Smooth muscle cell (in vitro differentiated cells): ENCODE measurements around the gene PTPN11. TPM values are rescaled to one million over a fixed set of nuclear protein-coding genes. Genes with fewer than 3 reads are reported as not detected.
"Not testable (repeated sequence)": the region's sequence is repeated elsewhere in the genome, so short reads cannot be mapped to it uniquely, and the experiment has no call there.

ENCODE experiments used
- DNase-seq: peaks from one replicate; lab custom pipeline; 2025; ENCODE audit not compliant: unreplicated experiment; lab: John Stamatoyannopoulos, UW
- H2AFZ ChIP-seq: fragments of 200-600 bp; sonication (generic); 2 replicates; pipeline ENCODE4 v1.6.0; 2016; ENCODE audit warnings: antibody characterized with exemption, low read depth, mild to moderate bottlenecking
- H3F3A ChIP-seq: fragments of 200-600 bp; sonication (generic); 2 replicates; pipeline ENCODE4 v1.6.0; 2017; ENCODE audit warnings: antibody characterized with exemption, low read depth
- H3K27ac ChIP-seq: fragments of 200-600 bp; sonication (generic); 2 replicates; pipeline ENCODE4 v1.5.1; 2016; ENCODE audit warnings: low read depth, mild to moderate bottlenecking
- H3K27me3 ChIP-seq: fragments of 200-600 bp; sonication (generic); 2 replicates; pipeline ENCODE4 v1.6.1; 2016; ENCODE audit warnings: low read depth, mild to moderate bottlenecking
- H3K36me3 ChIP-seq: fragments of 200-600 bp; sonication (generic); 2 replicates; pipeline ENCODE4 v1.5.1; 2016; ENCODE audit warnings: low read depth
- H3K4me1 ChIP-seq: fragments of 200-600 bp; sonication (generic); 2 replicates; pipeline ENCODE4 v1.5.1; 2016; ENCODE audit warnings: low read depth
- H3K4me2 ChIP-seq: fragments of 200-600 bp; sonication (generic); 2 replicates; pipeline ENCODE4 v1.6.0; 2016; ENCODE audit warnings: mild to moderate bottlenecking
- H3K4me3 ChIP-seq: fragments of 200-600 bp; sonication (generic); 2 replicates; pipeline ENCODE4 v1.5.1; 2016; ENCODE audit warnings: mild to moderate bottlenecking
- H3K79me2 ChIP-seq: fragments of 200-600 bp; sonication (generic); 2 replicates; pipeline ENCODE4 v1.6.0; 2016; ENCODE audit warnings: low read depth, mild to moderate bottlenecking
- H3K9ac ChIP-seq: fragments of 200-600 bp; sonication (generic); 2 replicates; pipeline ENCODE4 v1.6.0; 2016; ENCODE audit warnings: low read depth
- H3K9me3 ChIP-seq: fragments of 200-600 bp; sonication (generic); replicated peaks from 2 replicates; pipeline ENCODE4 v1.5.1; 2016; ENCODE audit warnings: low read depth
- H4K20me1 ChIP-seq: fragments of 200-600 bp; sonication (generic); 2 replicates; pipeline ENCODE4 v1.6.0; 2016; ENCODE audit warnings: low read depth
- WGBS: methylation state at CpG from one replicate; pipeline ENCODE4 v1.1.7; 2016; ENCODE audit warnings: low lambda C conversion rate; 5-methylcytosine and 5-hydroxymethylcytosine counted together
- polyA plus RNA-seq: library from polyadenylated mRNA; unstranded; fragments of >200 nt; fragmentation: Nextera tagmentation; extraction: Ambion mirVana; gene quantifications from 2 replicates; pipeline ENCODE4 v1.2.1, GENCODE V29; 2016
- total RNA-seq: library from RNA; depleted of rRNA; stranded (reverse); fragments of >200 nt; gene quantifications from 2 replicates; pipeline ENCODE4 v1.2.3, GENCODE V29; 2014
- TF ChIP-seq, protein P1 (sequence below): fragments of 200-600 bp; sonication (generic); IDR thresholded peaks from 2 replicates; pipeline ENCODE4 v1.5.1; 2017; ENCODE audit warnings: borderline replicate concordance, mild to moderate bottlenecking, antibody characterized with exemption; ENCODE audit not compliant: insufficient read depth, poor library complexity, severe bottlenecking

Gene PTPN11
- total and polyA plus RNA-seq, 2 experiments from 2014 or later: 44.6 to 77.2 TPM

DNA sequence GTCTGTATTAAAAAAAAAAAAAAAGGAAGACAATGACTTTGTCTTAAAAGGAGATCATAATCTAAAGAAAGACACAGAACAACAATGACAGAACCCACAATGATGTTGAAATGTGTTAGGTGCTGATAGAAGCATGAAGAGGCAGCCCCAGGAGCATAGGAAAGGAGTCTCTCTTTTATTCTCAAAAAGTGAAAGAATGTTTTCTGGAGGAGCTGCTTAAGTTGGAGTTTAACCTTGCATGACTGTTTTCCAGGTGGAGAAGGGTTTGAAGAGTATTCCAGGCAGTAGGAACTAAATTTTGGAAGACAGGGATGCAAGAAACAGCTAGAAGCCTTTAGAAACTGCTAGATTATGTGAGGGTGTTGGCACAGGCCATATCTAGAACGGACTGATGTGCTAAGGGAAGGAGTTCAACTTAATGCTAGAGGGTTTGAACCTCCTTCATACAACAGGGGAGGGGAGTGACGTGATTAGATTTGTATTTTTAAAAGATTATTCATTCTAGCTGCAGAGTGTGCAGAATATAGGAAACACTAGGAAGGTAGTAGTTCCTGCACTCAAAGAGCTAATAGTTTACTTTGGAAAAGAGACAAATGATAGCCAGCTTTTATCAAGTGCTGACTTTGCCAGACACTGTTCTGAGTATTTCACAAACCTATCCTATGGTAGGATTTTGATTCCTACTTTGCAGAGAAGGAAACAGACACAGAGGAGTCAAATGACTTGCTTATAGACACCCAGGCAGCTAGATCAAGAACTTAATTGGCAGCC, 4.7 kb upstream of the PTPN11 start:
- Histone ChIP-seq H2AFZ (no peak overlapping the region), H3K4me2 (no peak overlapping the region), H4K20me1 (no peaks in the 10 kb centered on the region), H3K27ac (no peak overlapping the region), H3K79me2 (peaks cover 13% of the 10 kb centered on the region), H3F3A (peaks cover 4% of the 10 kb centered on the region), H3K27me3 (no peaks in the 10 kb centered on the region), H3K4me3 (no peak overlapping the region), H3K4me1 (peaks cover 6% of the 10 kb centered on the region), H3K36me3 (no peaks in the 10 kb centered on the region), H3K9ac (no peak overlapping the region), H3K9me3 (no peaks in the 10 kb centered on the region)
- DNase-seq: no peak
- 57% methylated on average over 2 of the region's 2 CpGs for WGBS
- TF ChIP-seq, protein P1, sequence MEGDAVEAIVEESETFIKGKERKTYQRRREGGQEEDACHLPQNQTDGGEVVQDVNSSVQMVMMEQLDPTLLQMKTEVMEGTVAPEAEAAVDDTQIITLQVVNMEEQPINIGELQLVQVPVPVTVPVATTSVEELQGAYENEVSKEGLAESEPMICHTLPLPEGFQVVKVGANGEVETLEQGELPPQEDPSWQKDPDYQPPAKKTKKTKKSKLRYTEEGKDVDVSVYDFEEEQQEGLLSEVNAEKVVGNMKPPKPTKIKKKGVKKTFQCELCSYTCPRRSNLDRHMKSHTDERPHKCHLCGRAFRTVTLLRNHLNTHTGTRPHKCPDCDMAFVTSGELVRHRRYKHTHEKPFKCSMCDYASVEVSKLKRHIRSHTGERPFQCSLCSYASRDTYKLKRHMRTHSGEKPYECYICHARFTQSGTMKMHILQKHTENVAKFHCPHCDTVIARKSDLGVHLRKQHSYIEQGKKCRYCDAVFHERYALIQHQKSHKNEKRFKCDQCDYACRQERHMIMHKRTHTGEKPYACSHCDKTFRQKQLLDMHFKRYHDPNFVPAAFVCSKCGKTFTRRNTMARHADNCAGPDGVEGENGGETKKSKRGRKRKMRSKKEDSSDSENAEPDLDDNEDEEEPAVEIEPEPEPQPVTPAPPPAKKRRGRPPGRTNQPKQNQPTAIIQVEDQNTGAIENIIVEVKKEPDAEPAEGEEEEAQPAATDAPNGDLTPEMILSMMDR: no peak

DNA sequence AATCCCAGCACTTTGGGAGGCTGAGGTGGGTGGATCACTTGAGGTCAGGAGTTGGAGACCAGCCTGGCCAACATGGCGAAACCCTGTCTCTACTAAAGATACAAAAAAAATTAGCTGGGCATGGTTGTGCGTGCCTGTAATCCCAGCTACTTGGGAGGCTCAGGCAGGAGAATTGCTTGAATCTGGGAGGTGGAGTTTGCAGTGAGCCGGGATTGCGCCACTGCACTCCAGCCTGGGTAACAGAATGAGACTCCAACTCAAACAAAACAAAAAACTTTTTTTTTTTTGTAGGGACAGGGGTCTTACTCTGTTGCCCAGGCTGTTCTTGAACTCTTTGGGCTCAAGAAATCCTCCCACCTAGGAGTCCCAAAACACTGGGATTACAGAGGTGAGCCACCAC, 3.3 kb upstream of the PTPN11 start:
- H3K4me2 ChIP-seq, DNase-seq, H3K9ac ChIP-seq, H3K36me3 ChIP-seq, H3K27ac ChIP-seq, H3F3A ChIP-seq, H3K4me3 ChIP-seq, H3K9me3 ChIP-seq, H4K20me1 ChIP-seq, H2AFZ ChIP-seq, H3K27me3 ChIP-seq: not testable (repeated sequence)
- Histone ChIP-seq H3K4me1 (peaks cover 14% of the 10 kb centered on the region), H3K79me2 (peaks cover 23% of the 10 kb centered on the region)
- 95% methylated on average over 4 of the region's 4 CpGs for WGBS

DNA sequence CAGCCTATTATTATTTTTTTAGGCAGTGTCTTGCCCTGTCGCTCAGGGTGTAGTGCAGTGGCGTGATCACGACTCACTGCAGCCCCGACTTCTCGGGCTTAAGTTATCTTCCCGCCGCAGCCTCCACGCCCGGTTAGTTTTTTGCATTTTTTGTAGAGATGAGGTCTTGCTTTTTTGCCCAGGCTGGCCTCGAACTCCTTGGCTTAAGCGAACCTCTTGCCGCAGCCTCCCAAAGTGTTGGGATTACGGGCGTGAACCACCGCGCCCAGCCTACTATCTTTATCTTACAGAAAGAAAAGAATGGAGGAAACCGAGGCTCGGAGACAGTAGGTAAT, 507 bp upstream of the PTPN11 start:
- H3K79me2 ChIP-seq: peaks cover 51% of the 10 kb centered on the region
- peak overlapping the region; percentile 94 for H3K4me2 ChIP-seq
- TF ChIP-seq, protein P1: no peak
- H3K36me3 ChIP-seq: no peaks in the 10 kb centered on the region
- peak overlapping the region; percentile 79 for H3K4me3 ChIP-seq
- no peaks in the 10 kb centered on the region for H3K9me3 ChIP-seq
- peak overlapping the region; percentile 64 for H2AFZ ChIP-seq
- H3K4me1 ChIP-seq: peaks cover 15% of the 10 kb centered on the region
- H4K20me1 ChIP-seq: peaks cover 37% of the 10 kb centered on the region
- H3K9ac ChIP-seq: peak overlapping the region; percentile 100
- DNase-seq: no peak
- peak overlapping the region; percentile 97 for H3K27ac ChIP-seq
- H3K27me3 ChIP-seq: no peaks in the 10 kb centered on the region
- H3F3A ChIP-seq: no peaks in the 10 kb centered on the region
- WGBS: 6% methylated on average over 18 of the region's 18 CpGs

DNA sequence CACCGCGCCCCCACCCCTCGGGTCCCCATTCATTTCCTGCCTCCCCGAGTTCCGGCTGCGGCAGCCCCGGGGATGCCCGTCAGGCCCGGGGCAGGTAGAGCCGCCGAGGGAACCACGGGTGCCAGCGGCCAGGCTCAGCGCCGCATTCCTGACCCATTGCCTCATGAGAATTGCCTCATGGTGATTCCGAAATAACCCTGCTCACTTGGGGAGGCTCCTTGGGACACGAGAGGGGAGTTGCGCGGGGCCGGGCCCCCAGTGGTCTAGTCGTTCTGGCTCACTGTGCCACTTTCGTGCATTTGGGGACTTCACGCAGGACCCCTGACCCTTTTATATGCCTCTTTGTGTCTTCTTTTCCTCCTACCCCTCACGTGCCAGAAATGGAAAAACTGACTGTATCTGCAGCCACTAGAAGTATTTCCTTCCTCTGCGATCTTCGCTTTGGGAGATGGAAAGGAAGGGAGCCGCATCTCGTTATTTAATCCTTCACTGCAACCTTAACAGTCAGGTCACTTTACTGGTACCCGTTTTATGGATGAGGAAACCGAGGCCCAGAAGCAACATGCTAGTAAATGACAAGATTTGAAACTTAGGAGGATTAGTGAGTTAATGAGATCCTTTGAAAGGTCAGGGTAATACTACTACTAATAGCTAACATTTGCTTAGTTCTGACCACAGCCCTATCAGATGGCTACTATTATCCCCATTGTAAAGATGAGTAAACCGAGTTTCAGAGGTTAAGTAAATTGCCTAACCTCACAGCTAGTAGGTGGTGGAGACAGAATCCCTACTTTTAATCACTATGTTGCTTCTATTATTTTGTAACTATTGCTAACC, 768 bp downstream of the PTPN11 start:
- H3K4me3 ChIP-seq: peak overlapping the region; percentile 79
- H4K20me1 ChIP-seq: peaks cover 50% of the 10 kb centered on the region
- H3K36me3 ChIP-seq: no peaks in the 10 kb centered on the region
- peak overlapping the region; percentile 97 for H3K27ac ChIP-seq
- peak; percentile 49 for DNase-seq
- TF ChIP-seq, protein P1: no peak
- no peaks in the 10 kb centered on the region for H3K9me3 ChIP-seq
- H3K4me2 ChIP-seq: peak overlapping the region; percentile 94
- peak overlapping the region; percentile 100 for H3K9ac ChIP-seq
- H3K79me2 ChIP-seq: peaks cover 64% of the 10 kb centered on the region
- WGBS: 5% methylated on average over 31 of the region's 31 CpGs
- H3F3A ChIP-seq: no peaks in the 10 kb centered on the region
- H3K4me1 ChIP-seq: peaks cover 15% of the 10 kb centered on the region
- no peak overlapping the region for H2AFZ ChIP-seq
- H3K27me3 ChIP-seq: no peaks in the 10 kb centered on the region
